A673 (cell line): ENCODE measurements around the gene ANKLE2. TPM values are rescaled to one million over a fixed set of nuclear protein-coding genes. Genes with fewer than 3 reads are reported as not detected.
A peak's percentile ranks its signal among the peaks of the same experiment; 100 is the strongest.

Experiments
- BruUV-seq: library from RNA; stranded (reverse); fragments of 400-500 nt; replicated peaks from 2 replicates; lab custom pipeline; 2021; lab: Mats Ljungman, UMichigan
- CTCF ChIA-PET: fragments of 300-600 bp; sonication (Branson Sonifier 250); formaldehyde crosslinking; loops from one replicate; lab custom pipeline; 2022; ENCODE audit warnings: antibody characterized with exemption; lab: Charles Lee
- POLR2A ChIA-PET: fragments of 300-600 bp; sonication (Branson Sonifier 250); formaldehyde crosslinking; loops from one replicate; lab custom pipeline; 2022; ENCODE audit warnings: antibody characterized with exemption; ENCODE audit not compliant: low non-redundant PET; lab: Charles Lee
- DNase-seq: peaks from one replicate; pipeline ENCODE4 v3.0.0-alpha.2; 2015; ENCODE audit warnings: low spot score
- H3K27ac ChIP-seq: fragments of 200-600 bp; sonication (generic); 2 replicates; pipeline ENCODE4 v1.5.1; 2016; ENCODE audit warnings: mixed run types, low read depth, mild to moderate bottlenecking, mixed read lengths, antibody characterized with exemption, low read length; ENCODE audit not compliant: poor library complexity, severe bottlenecking
- H3K27me3 ChIP-seq: fragments of 200-600 bp; sonication (generic); replicated peaks from 2 replicates; pipeline ENCODE4 v1.6.1; 2017; ENCODE audit warnings: mixed run types, low read depth, mild to moderate bottlenecking, mixed read lengths, antibody characterized with exemption, low read length; ENCODE audit not compliant: insufficient read depth, poor library complexity
- H3K36me3 ChIP-seq: fragments of 200-600 bp; sonication (generic); 2 replicates; pipeline ENCODE4 v1.6.1; 2016; ENCODE audit warnings: mixed run types, mild to moderate bottlenecking, mixed read lengths, antibody characterized with exemption, low read length; ENCODE audit not compliant: insufficient read depth, poor library complexity, severe bottlenecking
- H3K4me1 ChIP-seq: fragments of 200-600 bp; sonication (generic); 2 replicates; pipeline ENCODE4 v1.6.1; 2017; ENCODE audit warnings: mixed run types, mild to moderate bottlenecking, mixed read lengths, antibody characterized with exemption, low read length; ENCODE audit not compliant: insufficient read depth, poor library complexity, severe bottlenecking
- H3K4me3 ChIP-seq: fragments of 200-600 bp; sonication (generic); 2 replicates; pipeline ENCODE4 v1.5.1; 2016; ENCODE audit warnings: low read depth, mixed run types, mild to moderate bottlenecking, mixed read lengths, low read length; ENCODE audit not compliant: poor library complexity, severe bottlenecking
- H3K9me3 ChIP-seq: fragments of 200-600 bp; sonication (generic); 2 replicates; pipeline ENCODE4 v1.6.1; 2016; ENCODE audit warnings: mixed run types, low read depth, mild to moderate bottlenecking, mixed read lengths, antibody characterized with exemption, low read length; ENCODE audit not compliant: poor library complexity, severe bottlenecking
- EZH2 ChIP-seq: fragments of 200-600 bp; sonication (generic); IDR thresholded peaks from 2 replicates; pipeline ENCODE4 v1.6.1; 2017; ENCODE audit warnings: borderline replicate concordance, low read depth, mild to moderate bottlenecking, mixed read lengths, antibody characterized with exemption, low read length; ENCODE audit not compliant: poor library complexity, severe bottlenecking
- intact Hi-C: fragments of 100-400 bp; cut with micrococcal nuclease; formaldehyde crosslinking; loops from one replicate; pipeline ENCODE4 v1.10.0; 2022; ENCODE audit not compliant: unreplicated experiment
- total RNA-seq: library from RNA; stranded (reverse); gene quantifications from 2 replicates; pipeline ENCODE4 v1.2.3, GENCODE V29; 2021
- TF ChIP-seq, protein P1 (sequence below): fragments of 300-800, 200-600 bp; sonication (generic); conservative IDR thresholded peaks from 2 replicates; pipeline ENCODE4 v1.5.1; 2017; ENCODE audit warnings: low read depth, mild to moderate bottlenecking, antibody characterized with exemption, low read length, moderate library complexity, mixed read lengths

The ANKLE2 gene
- total RNA-seq, 1 experiment from 2014 or later, result 107 TPM

DNA sequence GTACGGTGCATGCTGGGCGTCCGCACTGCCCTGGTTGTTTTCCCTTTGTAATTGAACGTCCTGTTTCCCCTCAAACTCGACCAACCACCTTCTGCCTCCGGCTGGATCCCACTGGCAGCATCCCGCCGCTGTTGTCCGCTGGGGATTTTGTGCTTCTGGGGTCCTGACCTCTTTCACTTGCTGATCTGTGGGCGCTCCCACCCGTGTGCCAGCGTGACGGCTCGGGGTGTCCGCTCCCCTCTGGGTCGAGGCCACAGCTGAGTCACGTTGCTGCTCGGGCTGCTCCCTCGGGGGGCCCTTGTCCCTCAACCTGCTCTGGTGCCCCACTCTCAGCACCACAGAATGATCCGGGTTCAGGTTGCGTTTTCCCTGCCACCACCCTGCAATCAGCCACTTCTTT is 43.0 kb downstream of the ANKLE2 start:
- Histone ChIP-seq H3K27me3 (no peaks in the 10 kb centered on the region), H3K9me3 (no peaks in the 10 kb centered on the region), H3K4me1 (peaks cover 13% of the 10 kb centered on the region), H3K36me3 (peaks cover 66% of the 10 kb centered on the region), H3K4me3 (no peak overlapping the region), H3K27ac (peak overlapping the region; percentile 50)
- BruUV-seq, result no TSS peak
- TF ChIP-seq EZH2, result no peak
- TF ChIP-seq, protein P1, sequence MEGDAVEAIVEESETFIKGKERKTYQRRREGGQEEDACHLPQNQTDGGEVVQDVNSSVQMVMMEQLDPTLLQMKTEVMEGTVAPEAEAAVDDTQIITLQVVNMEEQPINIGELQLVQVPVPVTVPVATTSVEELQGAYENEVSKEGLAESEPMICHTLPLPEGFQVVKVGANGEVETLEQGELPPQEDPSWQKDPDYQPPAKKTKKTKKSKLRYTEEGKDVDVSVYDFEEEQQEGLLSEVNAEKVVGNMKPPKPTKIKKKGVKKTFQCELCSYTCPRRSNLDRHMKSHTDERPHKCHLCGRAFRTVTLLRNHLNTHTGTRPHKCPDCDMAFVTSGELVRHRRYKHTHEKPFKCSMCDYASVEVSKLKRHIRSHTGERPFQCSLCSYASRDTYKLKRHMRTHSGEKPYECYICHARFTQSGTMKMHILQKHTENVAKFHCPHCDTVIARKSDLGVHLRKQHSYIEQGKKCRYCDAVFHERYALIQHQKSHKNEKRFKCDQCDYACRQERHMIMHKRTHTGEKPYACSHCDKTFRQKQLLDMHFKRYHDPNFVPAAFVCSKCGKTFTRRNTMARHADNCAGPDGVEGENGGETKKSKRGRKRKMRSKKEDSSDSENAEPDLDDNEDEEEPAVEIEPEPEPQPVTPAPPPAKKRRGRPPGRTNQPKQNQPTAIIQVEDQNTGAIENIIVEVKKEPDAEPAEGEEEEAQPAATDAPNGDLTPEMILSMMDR, result no peak
- POLR2A ChIA-PET, result no interaction called here
- CTCF ChIA-PET, result no interaction called here
- no peak for DNase-seq
- intact Hi-C loops, result no loop called here

DNA sequence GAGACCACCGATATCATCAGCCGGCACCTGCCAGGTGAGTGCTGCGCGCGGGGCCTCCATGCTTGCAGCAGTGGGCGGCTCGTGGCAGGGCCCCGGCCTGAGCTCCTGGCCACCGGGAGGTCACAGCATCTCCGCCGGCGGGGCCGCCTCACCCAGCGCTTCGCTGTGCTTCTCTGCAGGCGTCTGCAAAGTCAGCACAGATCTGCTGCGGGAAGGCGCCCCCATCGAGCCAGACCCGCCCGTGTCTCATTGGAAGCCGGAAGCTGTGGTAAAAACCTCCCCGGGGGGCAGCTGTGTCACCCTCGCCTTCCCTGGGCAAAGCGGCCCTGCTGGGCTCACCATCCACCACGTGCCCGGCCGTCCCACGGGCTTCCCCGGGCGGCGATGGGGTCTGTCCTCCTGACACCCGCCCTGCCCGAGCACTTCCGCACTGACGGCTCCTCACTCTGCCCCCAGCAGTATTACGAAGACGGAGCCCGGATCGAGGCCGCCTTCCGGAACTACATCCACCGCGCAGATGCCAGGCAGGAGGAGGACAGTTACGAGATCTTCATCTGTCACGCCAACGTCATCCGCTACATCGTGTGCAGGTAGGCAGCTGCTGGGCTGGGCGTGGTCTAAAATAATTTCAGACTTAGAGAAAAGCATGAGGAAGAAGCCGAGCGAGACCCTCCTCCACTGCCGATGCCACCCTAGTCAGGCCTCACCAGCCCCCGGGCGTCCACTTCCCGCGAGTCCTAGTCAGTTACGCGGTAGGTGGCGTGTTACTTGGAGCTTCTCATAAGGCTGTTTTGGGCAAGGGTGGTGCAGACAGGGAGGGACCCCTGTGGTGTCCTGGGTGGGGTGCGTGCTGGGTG is 43.9 kb downstream of the ANKLE2 start:
- peak overlapping the region; percentile 63 for H3K27ac ChIP-seq
- no peaks in the 10 kb centered on the region for H3K27me3 ChIP-seq
- TF ChIP-seq EZH2, result no peak
- TF ChIP-seq, protein P1, result no peak
- intact Hi-C loops, result no loop called here
- peaks cover 13% of the 10 kb centered on the region for H3K4me1 ChIP-seq
- H3K9me3 ChIP-seq, result no peaks in the 10 kb centered on the region
- ChIA-PET POLR2A (no interaction called here), CTCF (no interaction called here)
- H3K36me3 ChIP-seq, result peaks cover 59% of the 10 kb centered on the region
- no peak overlapping the region for H3K4me3 ChIP-seq
- peak; percentile 90 for DNase-seq
- no TSS peak for BruUV-seq

- ChIA-PET CTCF (no interaction called here), POLR2A (no interaction called here)
- intact Hi-C loops, result no loop called here
Measured at GRCh38 chr12:132717011-132717410, 44.6 kb downstream of the ANKLE2 start.

More at GRCh38 chr12:132717011-132717410, 44.6 kb downstream of the ANKLE2 start:
- H3K4me1 ChIP-seq, result peaks cover 13% of the 10 kb centered on the region
- peaks cover 51% of the 10 kb centered on the region for H3K36me3 ChIP-seq
- BruUV-seq, result no TSS peak
- no peak overlapping the region for H3K27ac ChIP-seq
- H3K9me3 ChIP-seq, result no peaks in the 10 kb centered on the region
- no peaks in the 10 kb centered on the region for H3K27me3 ChIP-seq
- TF ChIP-seq, protein P1, result no peak
- no peak for TF ChIP-seq EZH2
- DNase-seq, result no peak
- no peak overlapping the region for H3K4me3 ChIP-seq
